ENCODE measurements around the gene MID1. TPM values are rescaled to one million over a fixed set of nuclear protein-coding genes. Genes with fewer than 3 reads are reported as not detected.

Gene MID1
- total RNA-seq, 1 donor from 2014 or later = 3.4 TPM

- Histone ChIP-seq H3K4me3 (ENCODE audit: low read depth, low read length) (no peak overlapping the region), H3K36me3 (ENCODE audit: control insufficient read depth, insufficient read depth, low read length) (no peaks in the 10 kb centered on the region), H3K27me3 (ENCODE audit: control insufficient read depth, insufficient read depth, low read length) (no peaks in the 10 kb centered on the region)
- FAIRE-seq (no peak), DNase-seq (ENCODE audit: low read depth) (no peak)
- TF ChIP-seq CTCF (IDR thresholded peaks at IDR 0.05; ENCODE audit: insufficient read depth, low read length, severe bottlenecking) = no peak
Measured at GRCh38 chrX:10397349-10397748, 223.0 kb downstream of the MID1 start.

GRCh38 chrX:10395643-10396042 is 224.7 kb downstream of the MID1 start:
- no peak for TF ChIP-seq CTCF (IDR thresholded peaks at IDR 0.05; ENCODE audit: insufficient read depth, low read length, severe bottlenecking)
- no peaks in the 10 kb centered on the region for H3K27me3 ChIP-seq (ENCODE audit: control insufficient read depth, insufficient read depth, low read length)
- no peak overlapping the region for H3K4me3 ChIP-seq (ENCODE audit: low read depth, low read length)
- FAIRE-seq (no peak), DNase-seq (ENCODE audit: low read depth) (no peak)
- no peaks in the 10 kb centered on the region for H3K36me3 ChIP-seq (ENCODE audit: control insufficient read depth, insufficient read depth, low read length)
